Measurements from ENCODE around the gene LNX2.

DNA sequence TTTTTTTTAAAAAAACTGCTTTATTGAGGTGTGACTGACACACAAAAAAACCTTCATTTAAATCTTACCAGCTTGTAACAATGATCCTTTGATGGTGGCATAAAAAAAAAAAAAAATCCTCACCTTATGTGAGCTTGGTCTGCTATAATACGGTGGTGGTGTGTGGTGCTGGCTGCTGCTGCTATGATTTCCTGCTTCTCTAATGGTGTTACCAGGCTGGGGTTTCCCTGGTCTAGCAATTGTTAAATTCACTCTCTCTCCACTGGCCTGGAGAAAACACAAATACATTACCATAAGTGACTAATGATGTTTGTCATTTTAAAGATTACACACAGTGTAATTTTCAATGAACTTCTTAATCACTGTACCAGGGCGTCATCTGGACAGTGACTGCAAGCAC is 60.6 kb downstream of the LNX2 start:
- TF ChIP-seq POLR2A (IDR thresholded peaks at IDR 0.05) = no peak
- TF ChIP-seq, protein P1, sequence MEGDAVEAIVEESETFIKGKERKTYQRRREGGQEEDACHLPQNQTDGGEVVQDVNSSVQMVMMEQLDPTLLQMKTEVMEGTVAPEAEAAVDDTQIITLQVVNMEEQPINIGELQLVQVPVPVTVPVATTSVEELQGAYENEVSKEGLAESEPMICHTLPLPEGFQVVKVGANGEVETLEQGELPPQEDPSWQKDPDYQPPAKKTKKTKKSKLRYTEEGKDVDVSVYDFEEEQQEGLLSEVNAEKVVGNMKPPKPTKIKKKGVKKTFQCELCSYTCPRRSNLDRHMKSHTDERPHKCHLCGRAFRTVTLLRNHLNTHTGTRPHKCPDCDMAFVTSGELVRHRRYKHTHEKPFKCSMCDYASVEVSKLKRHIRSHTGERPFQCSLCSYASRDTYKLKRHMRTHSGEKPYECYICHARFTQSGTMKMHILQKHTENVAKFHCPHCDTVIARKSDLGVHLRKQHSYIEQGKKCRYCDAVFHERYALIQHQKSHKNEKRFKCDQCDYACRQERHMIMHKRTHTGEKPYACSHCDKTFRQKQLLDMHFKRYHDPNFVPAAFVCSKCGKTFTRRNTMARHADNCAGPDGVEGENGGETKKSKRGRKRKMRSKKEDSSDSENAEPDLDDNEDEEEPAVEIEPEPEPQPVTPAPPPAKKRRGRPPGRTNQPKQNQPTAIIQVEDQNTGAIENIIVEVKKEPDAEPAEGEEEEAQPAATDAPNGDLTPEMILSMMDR (IDR thresholded peaks at IDR 0.05) = no peak
